ENCODE measurements around the gene MYOCOS.
A peak's percentile ranks its signal among the peaks of the same experiment; 100 is the strongest.
"Not testable (repeated sequence)": the region's sequence is repeated elsewhere in the genome, so short reads cannot be mapped to it uniquely, and the experiment has no call there.

MYOCOS gene

DNA sequence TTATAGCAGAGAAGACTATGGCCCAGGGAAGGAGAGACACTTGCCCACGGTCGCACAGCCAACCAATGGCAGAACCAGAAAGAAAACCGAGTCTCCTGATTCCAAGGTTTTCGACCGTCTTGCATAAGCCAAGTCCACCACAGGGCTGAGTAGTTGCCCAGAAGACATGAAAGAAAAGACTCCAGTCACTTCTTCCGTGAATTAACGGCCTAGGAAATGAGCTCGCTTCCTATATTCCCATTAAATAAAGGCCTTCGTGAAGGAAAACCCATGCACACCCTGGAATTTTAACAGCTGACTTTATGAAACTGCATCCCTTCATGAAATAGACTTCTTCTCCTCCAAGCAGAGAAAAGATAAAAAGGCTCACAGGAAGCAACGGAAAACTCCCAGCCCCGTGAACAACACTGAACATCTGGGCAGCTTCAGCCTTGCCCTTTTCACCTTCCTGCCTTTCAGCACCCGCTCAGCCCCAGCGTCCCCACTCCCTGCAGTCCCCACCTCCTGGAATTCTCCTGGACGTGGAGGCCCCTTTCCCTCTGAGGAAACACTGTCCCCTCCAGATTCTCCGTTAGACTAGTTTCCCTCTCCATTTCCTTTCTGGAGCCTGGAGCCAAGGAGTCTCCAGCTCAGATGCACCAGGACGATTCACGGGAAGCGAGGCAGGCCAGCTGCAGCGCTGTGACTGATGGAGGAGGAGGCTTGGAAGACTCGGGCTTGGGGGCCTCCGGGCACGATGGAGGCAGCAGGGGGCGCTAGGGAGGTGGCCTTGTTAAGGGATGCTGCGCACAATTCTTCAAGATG, 33.1 kb downstream of the MYOCOS start:
- Histone ChIP-seq H3K4ac (ENCODE audit: low read length) (no peak overlapping the region), H3K18ac (ENCODE audit: low read length) (peak overlapping the region; percentile 8), H2AK5ac (ENCODE audit: low read depth, low read length) (no peak overlapping the region), H4K8ac (ENCODE audit: low read depth, low read length) (no peak overlapping the region), H3K4me1 (ENCODE audit: control insufficient read depth in 2 of 2, insufficient read depth in 1 of 2, low read depth in 1 of 2, low read length in 2 of 2) (peaks cover 0 to 4% of the 10 kb centered on the region in 2 donors), H4K91ac (ENCODE audit: low read depth, low read length, poor library complexity) (no peak overlapping the region), H2BK5ac (ENCODE audit: low read length) (no peak overlapping the region), H3K27me3 (ENCODE audit: control insufficient read depth in 3 of 3, insufficient read depth in 3 of 3, low read depth in 1 of 3, low read length in 3 of 3) (peaks cover 0 to 15% (median 0%) of the 10 kb centered on the region in 3 experiments), H3K23ac (ENCODE audit: low read depth, low read length, poor library complexity) (no peak overlapping the region), H3K79me1 (ENCODE audit: low read depth, low read length) (no peaks in the 10 kb centered on the region), H3K27ac (replicated peaks; ENCODE audit: low read length) (no peak overlapping the region), H3K14ac (ENCODE audit: low read length) (no peak overlapping the region), H3K9ac (ENCODE audit: low read depth, low read length, poor library complexity) (no peak overlapping the region), H3K9me3 (replicated peaks in 1 of 2; ENCODE audit: control insufficient read depth in 2 of 2, insufficient read depth in 1 of 2, low read depth in 1 of 2, low read length in 2 of 2) (no peaks in the 10 kb centered on the region), H2BK15ac (ENCODE audit: low read length) (no peak overlapping the region), H2BK120ac (ENCODE audit: low read depth, low read length) (no peak overlapping the region), H2AFZ (ENCODE audit: low read length) (peak overlapping the region; percentile 74), H3K36me3 (replicated peaks in 1 of 2; ENCODE audit: control insufficient read depth in 2 of 2, insufficient read depth in 2 of 2, low read length in 2 of 2) (no peaks in the 10 kb centered on the region), H2BK12ac (ENCODE audit: low read length) (no peak overlapping the region), H3K4me3 (ENCODE audit: low read length in 2 of 2) (no peak overlapping the region), H3K4me2 (ENCODE audit: insufficient read depth, low read length, poor library complexity, severe bottlenecking) (no peak overlapping the region)
- no peak for DNase-seq (ENCODE audit: low spot score)
- WGBS, 2 donors (ENCODE audit: extremely low coverage in 2 of 2, insufficient read length in 2 of 2, insufficient replicate concordance in 1 of 2), result no CpG with 5 or more reads among the region's 24 CpGs

- H3K9me3 ChIP-seq (replicated peaks in 1 of 2; ENCODE audit: control insufficient read depth in 2 of 2, insufficient read depth in 1 of 2, low read depth in 1 of 2, low read length in 2 of 2), result no peaks in the 10 kb centered on the region
- no peak overlapping the region for H3K4me3 ChIP-seq (ENCODE audit: low read length in 2 of 2)
- no peak overlapping the region for H3K9ac ChIP-seq (ENCODE audit: low read depth, low read length, poor library complexity)
- H3K23ac ChIP-seq (ENCODE audit: low read depth, low read length, poor library complexity), result no peak overlapping the region
- no peak for DNase-seq (ENCODE audit: low spot score)
- peak overlapping the region; percentile 74 for H2AFZ ChIP-seq (ENCODE audit: low read length)
- no CpG with 5 or more reads among the region's 6 CpGs for WGBS, 2 donors (ENCODE audit: extremely low coverage in 2 of 2, insufficient read length in 2 of 2, insufficient replicate concordance in 1 of 2)
- peaks cover 0 to 11% (median 0%) of the 10 kb centered on the region in 3 experiments for H3K27me3 ChIP-seq (ENCODE audit: control insufficient read depth in 3 of 3, insufficient read depth in 3 of 3, low read depth in 1 of 3, low read length in 3 of 3)
- no peak overlapping the region for H4K91ac ChIP-seq (ENCODE audit: low read depth, low read length, poor library complexity)
- no peak overlapping the region for H2BK15ac ChIP-seq (ENCODE audit: low read length)
- H3K4me1 ChIP-seq (ENCODE audit: control insufficient read depth in 2 of 2, insufficient read depth in 1 of 2, low read depth in 1 of 2, low read length in 2 of 2), result peaks cover 0 to 4% of the 10 kb centered on the region in 2 donors
- H3K18ac ChIP-seq (ENCODE audit: low read length), result no peak overlapping the region
- H3K14ac ChIP-seq (ENCODE audit: low read length), result no peak overlapping the region
- H2BK120ac ChIP-seq (ENCODE audit: low read depth, low read length), result no peak overlapping the region
- no peaks in the 10 kb centered on the region for H3K36me3 ChIP-seq (replicated peaks in 1 of 2; ENCODE audit: control insufficient read depth in 2 of 2, insufficient read depth in 2 of 2, low read length in 2 of 2)
- H3K4me2 ChIP-seq (ENCODE audit: insufficient read depth, low read length, poor library complexity, severe bottlenecking), result no peak overlapping the region
- no peak overlapping the region for H2BK12ac ChIP-seq (ENCODE audit: low read length)
- no peak overlapping the region for H3K4ac ChIP-seq (ENCODE audit: low read length)
- H2AK5ac ChIP-seq (ENCODE audit: low read depth, low read length), result no peak overlapping the region
- H3K79me1 ChIP-seq (ENCODE audit: low read depth, low read length), result no peaks in the 10 kb centered on the region
- no peak overlapping the region for H3K27ac ChIP-seq (replicated peaks; ENCODE audit: low read length)
- H2BK5ac ChIP-seq (ENCODE audit: low read length), result no peak overlapping the region
- no peak overlapping the region for H4K8ac ChIP-seq (ENCODE audit: low read depth, low read length)
Measured at GRCh38 chr1:171655746-171656116, 33.7 kb downstream of the MYOCOS start.

- not testable (repeated sequence) for H3K4me2 ChIP-seq (ENCODE audit: insufficient read depth, low read length, poor library complexity, severe bottlenecking); H3K9me3 ChIP-seq (replicated peaks in 1 of 2; ENCODE audit: control insufficient read depth in 2 of 2, insufficient read depth in 1 of 2, low read depth in 1 of 2, low read length in 2 of 2); H3K4me1 ChIP-seq (ENCODE audit: control insufficient read depth in 2 of 2, insufficient read depth in 1 of 2, low read depth in 1 of 2, low read length in 2 of 2); H3K27me3 ChIP-seq (ENCODE audit: control insufficient read depth in 3 of 3, insufficient read depth in 3 of 3, low read depth in 1 of 3, low read length in 3 of 3); H2BK120ac ChIP-seq (ENCODE audit: low read depth, low read length); H2AK5ac ChIP-seq (ENCODE audit: low read depth, low read length); H3K14ac ChIP-seq (ENCODE audit: low read length); H3K9ac ChIP-seq (ENCODE audit: low read depth, low read length, poor library complexity); H3K36me3 ChIP-seq (replicated peaks in 1 of 2; ENCODE audit: control insufficient read depth in 2 of 2, insufficient read depth in 2 of 2, low read length in 2 of 2); H2BK15ac ChIP-seq (ENCODE audit: low read length); H2BK5ac ChIP-seq (ENCODE audit: low read length); DNase-seq (ENCODE audit: low spot score); H3K4me3 ChIP-seq (ENCODE audit: low read length in 2 of 2); H3K79me1 ChIP-seq (ENCODE audit: low read depth, low read length); H3K18ac ChIP-seq (ENCODE audit: low read length); H3K4ac ChIP-seq (ENCODE audit: low read length); H4K91ac ChIP-seq (ENCODE audit: low read depth, low read length, poor library complexity); H4K8ac ChIP-seq (ENCODE audit: low read depth, low read length); H3K27ac ChIP-seq (replicated peaks; ENCODE audit: low read length); H3K23ac ChIP-seq (ENCODE audit: low read depth, low read length, poor library complexity); H2BK12ac ChIP-seq (ENCODE audit: low read length)
- peak overlapping the region; percentile 74 for H2AFZ ChIP-seq (ENCODE audit: low read length)
- WGBS, 2 donors (ENCODE audit: extremely low coverage in 2 of 2, insufficient read length in 2 of 2, insufficient replicate concordance in 1 of 2), result no CpG with 5 or more reads among the region's 9 CpGs
Measured at GRCh38 chr1:171656206-171656605, 34.2 kb downstream of the MYOCOS start.

DNA sequence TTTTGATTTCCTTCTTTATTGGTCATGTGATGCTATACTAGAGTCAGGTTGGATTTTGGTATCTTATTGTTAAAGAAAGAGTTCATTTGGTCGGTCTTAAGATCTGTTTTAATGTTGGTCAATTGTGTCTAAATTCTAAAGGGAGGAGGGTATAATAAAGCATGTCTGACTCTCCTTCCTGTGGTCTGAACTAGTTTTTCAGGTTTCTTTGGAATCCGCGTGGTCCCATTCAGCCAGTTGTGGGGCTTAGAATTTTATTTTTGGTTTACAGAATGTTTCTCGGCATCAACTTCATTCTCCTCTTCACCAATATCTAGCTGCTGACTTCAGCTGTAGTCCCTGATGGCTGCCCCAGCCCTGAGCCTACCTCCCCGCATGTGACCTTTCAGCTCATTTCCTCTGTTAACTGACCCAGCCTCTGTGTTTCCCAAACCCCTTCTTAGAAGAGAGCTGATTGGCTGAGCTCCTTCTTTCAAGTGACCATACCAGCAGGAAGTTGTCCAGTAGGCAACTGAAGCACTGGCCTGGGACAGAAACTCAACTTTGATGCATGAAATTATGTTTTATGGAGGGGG, 39.1 kb downstream of the MYOCOS start:
- Histone ChIP-seq H3K14ac (ENCODE audit: low read length) (no peak overlapping the region), H3K4me2 (ENCODE audit: insufficient read depth, low read length, poor library complexity, severe bottlenecking) (no peak overlapping the region), H2BK12ac (ENCODE audit: low read length) (no peak overlapping the region), H4K8ac (ENCODE audit: low read depth, low read length) (no peak overlapping the region), H3K4me3 (ENCODE audit: low read length in 2 of 2) (no peak overlapping the region), H3K36me3 (replicated peaks in 1 of 2; ENCODE audit: control insufficient read depth in 2 of 2, insufficient read depth in 2 of 2, low read length in 2 of 2) (no peaks in the 10 kb centered on the region), H3K4ac (ENCODE audit: low read length) (no peak overlapping the region), H3K23ac (ENCODE audit: low read depth, low read length, poor library complexity) (no peak overlapping the region), H3K9ac (ENCODE audit: low read depth, low read length, poor library complexity) (no peak overlapping the region), H3K9me3 (replicated peaks in 1 of 2; ENCODE audit: control insufficient read depth in 2 of 2, insufficient read depth in 1 of 2, low read depth in 1 of 2, low read length in 2 of 2) (no peaks in the 10 kb centered on the region), H3K18ac (ENCODE audit: low read length) (no peak overlapping the region), H2AFZ (ENCODE audit: low read length) (peak overlapping the region; percentile 81), H2BK120ac (ENCODE audit: low read depth, low read length) (no peak overlapping the region), H3K79me1 (ENCODE audit: low read depth, low read length) (no peaks in the 10 kb centered on the region), H3K27me3 (ENCODE audit: control insufficient read depth in 3 of 3, insufficient read depth in 3 of 3, low read depth in 1 of 3, low read length in 3 of 3) (peaks cover 0 to 11% (median 0%) of the 10 kb centered on the region in 3 experiments), H2BK15ac (ENCODE audit: low read length) (no peak overlapping the region), H3K27ac (replicated peaks; ENCODE audit: low read length) (no peak overlapping the region), H4K91ac (ENCODE audit: low read depth, low read length, poor library complexity) (no peak overlapping the region), H2BK5ac (ENCODE audit: low read length) (no peak overlapping the region), H2AK5ac (ENCODE audit: low read depth, low read length) (no peak overlapping the region), H3K4me1 (ENCODE audit: control insufficient read depth in 2 of 2, insufficient read depth in 1 of 2, low read depth in 1 of 2, low read length in 2 of 2) (peaks cover 0 to 4% of the 10 kb centered on the region in 2 donors)
- DNase-seq (ENCODE audit: low spot score), result no peak
- WGBS, 2 donors (ENCODE audit: extremely low coverage in 2 of 2, insufficient read length in 2 of 2, insufficient replicate concordance in 1 of 2), result no CpG with 5 or more reads among the region's 5 CpGs
